CD4-positive, alpha-beta T cell treated with Interleukin-12 subunit alpha and Interleukin-12 subunit beta, for 1 hour (primary cell): Measurements from ENCODE around the gene EFNA3.
A peak's percentile ranks its signal among the peaks of the same experiment; 100 is the strongest.

Experiments used
- DNase-seq: peaks from one replicate; pipeline ENCODE4 v3.0.0-alpha.2; 2020

Gene EFNA3

GRCh38 chr1:155085504-155086127, 7.0 kb downstream of the EFNA3 start:
- peak; percentile 72 for DNase-seq

DNA sequence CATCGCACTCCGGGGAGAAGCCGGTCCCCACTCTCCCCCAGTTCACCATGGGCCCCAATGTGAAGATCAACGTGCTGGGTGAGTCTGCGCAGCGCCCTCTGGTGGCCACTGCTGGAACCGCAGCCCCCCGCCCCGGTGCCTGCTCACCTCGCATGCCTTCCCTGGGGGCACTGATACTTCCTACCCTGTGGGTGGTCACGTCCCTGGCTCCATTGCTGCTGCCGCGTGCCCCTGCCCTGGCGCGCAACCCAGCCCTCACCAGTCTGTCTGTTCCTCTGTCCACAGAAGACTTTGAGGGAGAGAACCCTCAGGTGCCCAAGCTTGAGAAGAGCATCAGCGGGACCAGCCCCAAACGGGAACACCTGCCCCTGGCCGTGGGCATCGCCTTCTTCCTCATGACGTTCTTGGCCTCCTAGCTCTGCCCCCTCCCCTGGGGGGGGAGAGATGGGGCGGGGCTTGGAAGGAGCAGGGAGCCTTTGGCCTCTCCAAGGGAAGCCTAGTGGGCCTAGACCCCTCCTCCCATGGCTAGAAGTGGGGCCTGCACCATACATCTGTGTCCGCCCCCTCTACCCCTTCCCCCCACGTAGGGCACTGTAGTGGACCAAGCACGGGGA, 7.6 kb downstream of the EFNA3 start:
- peak; percentile 83 for DNase-seq

DNA sequence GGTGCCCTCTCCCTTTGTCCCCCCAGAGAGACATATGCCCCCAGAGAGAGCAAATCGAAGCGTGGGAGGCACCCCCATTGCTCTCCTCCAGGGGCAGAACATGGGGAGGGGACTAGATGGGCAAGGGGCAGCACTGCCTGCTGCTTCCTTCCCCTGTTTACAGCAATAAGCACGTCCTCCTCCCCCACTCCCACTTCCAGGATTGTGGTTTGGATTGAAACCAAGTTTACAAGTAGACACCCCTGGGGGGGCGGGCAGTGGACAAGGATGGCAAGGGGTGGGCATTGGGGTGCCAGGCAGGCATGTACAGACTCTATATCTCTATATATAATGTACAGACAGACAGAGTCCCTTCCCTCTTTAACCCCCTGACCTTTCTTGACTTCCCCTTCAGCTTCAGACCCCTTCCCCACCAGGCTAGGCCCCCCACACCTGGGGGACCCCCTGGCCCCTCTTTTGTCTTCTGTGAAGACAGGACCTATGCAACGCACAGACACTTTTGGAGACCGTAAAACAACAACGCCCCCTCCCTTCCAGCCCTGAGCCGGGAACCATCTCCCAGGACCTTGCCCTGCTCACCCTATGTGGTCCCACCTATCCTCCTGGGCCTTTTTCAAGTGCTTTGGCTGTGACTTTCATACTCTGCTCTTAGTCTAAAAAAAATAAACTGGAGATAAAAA, 8.4 kb downstream of the EFNA3 start:
- no peak for DNase-seq

DNA sequence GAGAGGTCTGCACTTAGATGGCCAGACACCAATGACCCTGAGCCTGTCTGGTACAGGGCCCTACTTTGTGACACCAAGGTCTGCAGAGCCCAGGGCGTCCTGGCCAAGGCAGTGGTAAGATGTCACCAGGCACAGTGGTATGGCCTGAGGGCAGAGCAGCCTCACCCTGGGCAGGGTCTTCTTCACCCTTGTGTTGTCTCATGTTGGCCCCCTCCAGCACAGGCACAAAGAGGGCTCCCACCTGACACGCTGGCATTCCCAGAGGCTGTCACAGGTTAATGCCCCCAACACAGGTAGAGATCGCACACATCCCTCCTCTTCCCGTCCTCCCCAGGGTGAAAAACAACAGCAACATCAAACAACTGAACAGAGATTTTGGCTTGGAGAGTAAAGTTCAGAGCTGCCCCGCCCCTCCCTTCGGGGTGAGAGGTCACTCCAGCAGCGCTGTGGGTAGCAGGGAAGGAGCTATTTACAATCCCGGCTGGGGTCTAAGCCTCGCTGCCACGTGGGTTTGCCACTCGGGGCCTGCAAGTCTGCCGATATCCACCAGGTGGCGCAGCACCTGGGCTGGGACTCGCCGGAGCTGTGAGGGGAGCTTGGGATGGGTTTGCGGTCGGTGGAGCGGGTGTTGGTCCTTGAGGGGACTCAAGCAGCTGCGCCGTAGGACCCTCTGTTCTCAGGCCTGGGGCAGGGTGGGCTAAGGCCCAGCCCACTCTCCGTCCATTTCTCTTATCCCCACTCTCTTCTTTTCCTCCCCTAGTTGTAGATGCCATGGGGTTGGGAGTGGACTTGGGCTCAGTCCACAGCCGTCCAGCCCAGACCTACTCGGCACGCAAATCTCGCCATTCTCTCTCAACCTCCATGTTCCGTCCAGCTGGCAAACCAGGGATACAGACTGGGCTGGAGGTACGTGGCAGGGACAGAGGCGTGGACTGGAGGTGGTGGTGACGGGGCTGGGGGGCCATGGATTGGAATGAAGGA, 12.7 kb downstream of the EFNA3 start:
- DNase-seq = peak; percentile 82

GRCh38 chr1:155092131-155092530, 13.5 kb downstream of the EFNA3 start:
- no peak for DNase-seq

DNA sequence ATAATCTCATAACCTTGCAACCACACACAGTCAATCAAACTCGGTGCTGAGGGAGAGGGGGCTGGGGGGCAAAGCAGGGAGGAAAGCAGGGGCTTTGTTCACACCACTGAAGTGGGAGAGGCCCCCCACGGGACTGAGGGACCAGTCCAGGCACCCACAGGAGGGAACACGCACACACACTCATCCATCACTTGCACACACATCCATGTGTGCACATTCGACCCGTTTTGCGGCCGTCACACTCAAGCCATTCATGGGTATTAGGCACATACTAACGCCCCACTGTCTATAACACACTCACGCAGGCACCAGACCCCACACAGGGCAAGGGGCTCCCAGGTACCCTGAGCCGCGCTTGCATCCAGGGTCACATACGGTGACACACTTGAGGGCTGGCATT, 14.0 kb downstream of the EFNA3 start:
- no peak for DNase-seq

- peak; percentile 35 for DNase-seq
Observed at GRCh38 chr1:155093911-155094621, 15.4 kb downstream of the EFNA3 start.

GRCh38 chr1:155094622-155094948, 15.9 kb downstream of the EFNA3 start:
- DNase-seq = no peak

GRCh38 chr1:155099331-155099730, 20.7 kb downstream of the EFNA3 start:
- DNase-seq = no peak

GRCh38 chr1:155103325-155103724, 24.7 kb downstream of the EFNA3 start:
- no peak for DNase-seq

DNA sequence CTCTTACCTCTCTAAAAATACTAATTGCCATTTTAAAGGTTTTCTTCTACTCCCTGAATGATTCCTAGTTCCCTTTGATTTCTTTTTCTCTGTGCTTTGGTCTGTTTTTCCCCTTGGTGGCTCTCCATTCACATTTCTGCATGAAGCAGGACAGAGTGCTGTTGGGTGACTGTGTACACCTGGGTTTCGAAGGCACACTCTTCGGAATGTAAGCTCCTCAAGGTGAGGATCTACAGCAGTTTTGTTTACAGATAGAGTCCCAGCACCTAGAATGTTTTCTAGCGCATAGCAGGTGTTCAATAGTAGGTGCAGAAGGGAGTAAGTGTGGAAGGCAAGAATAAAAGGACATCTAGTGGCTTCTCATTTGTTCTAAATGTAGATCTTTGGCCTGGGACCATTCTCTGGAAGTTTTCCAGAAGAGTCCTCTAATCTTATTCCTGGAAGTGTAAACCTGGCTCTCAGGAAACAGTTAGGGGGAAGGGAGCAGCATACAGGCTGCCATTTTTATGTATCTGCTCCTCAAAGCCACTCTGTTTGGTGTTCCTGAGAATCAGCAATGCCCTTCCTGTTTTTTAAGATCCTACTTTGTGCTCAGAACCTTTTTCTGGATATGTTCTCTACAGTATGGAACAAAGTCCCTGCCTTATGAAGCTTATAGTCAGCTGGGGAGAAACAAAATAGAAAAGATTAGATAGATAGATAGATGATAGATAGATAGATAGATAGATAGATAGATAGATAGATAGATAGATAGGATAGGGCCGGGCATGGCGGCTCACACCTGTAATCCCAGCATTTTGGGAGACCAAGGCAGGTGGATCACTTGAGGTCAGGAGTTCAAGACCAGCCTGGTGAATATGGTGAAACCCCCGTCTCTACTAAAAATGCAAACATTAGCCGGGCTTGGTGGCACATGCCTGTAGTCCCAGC, 26.2 kb downstream of the EFNA3 start:
- no peak for DNase-seq

DNA sequence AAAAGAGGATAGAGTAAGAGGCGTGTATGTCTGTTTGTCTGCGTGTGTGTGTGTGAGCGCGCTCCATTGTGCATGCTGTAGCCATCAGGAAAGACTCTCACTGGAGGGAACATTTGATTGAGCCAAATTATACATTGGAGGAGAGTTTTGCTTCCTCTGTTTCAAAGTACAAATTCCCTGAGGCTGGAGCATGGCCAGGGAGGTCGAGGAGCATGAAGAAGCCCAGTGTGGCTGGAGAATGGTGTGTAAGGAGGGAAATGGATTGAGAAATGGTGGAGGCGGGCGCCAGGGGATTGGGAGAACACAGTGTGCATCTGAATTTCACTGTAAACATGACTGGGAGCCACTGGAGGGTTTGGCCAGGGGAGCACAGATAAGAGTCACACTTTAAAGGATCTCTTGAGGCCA, 27.0 kb downstream of the EFNA3 start:
- DNase-seq = no peak

DNA sequence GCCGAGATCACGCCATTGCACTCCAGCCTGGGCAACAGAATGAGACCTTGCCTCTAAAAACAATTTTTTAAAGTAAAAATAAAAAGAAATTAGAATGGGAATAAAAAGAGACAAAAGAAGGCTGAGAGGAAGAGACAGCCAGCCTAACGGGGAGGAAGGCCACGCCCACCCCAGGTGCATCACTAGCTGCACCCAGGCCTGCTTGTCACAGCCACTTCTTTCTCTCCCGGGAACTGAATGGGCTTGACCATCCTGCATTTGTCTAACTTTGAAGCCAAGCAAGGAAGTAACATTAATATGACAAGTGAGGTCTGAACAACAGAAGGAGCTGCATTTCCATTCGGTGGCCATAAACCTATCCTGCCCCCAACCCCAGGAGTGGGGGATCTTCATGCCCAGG, 28.2 kb downstream of the EFNA3 start:
- no peak for DNase-seq

DNA sequence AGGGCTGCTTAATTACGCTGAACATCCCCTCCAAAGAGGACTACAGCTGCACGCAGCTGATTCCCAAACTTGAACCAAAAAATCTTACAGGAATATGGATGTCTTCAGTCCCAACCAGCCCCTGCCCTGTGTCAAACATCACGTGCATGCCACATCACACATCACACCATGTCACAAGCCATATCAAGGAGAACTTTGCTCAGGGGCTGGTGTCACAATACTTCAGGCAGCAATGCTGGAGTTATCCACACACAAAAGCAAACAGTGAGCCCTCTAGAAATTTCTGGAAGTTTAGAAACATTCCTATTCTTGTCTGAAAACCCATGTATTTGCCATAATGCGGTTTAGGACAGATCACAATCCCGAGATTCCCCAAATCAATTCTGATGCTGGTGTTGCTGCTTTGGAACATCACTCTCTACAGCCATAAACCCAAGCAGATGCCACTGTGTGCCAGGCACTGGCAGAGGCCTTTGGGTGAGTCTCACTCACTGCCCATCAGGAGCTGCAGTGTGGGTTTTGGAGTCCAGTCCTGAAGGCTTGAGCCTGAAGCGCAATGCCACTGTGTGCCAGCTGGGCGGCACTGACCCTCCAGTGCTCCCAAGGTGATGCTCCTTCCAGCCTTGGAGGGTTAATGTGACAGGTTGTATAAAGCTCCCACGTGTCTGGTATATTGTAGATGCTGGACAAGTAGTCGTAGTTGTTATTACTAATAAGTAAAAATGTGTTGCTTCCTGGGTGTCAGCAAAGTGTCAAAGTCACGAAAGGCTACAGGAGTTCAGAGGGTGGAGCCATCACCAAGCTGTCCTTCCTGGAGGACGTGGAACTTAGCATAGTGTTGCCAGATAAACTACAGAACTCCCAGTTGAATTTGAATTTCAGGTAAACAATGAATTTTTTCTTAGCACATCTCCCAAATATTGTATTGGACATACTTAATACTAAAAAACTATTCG, 28.9 kb downstream of the EFNA3 start:
- no peak for DNase-seq

- DNase-seq = no peak
Observed at GRCh38 chr1:155108296-155108695, 29.7 kb downstream of the EFNA3 start.

GRCh38 chr1:155110381-155110780, 31.7 kb downstream of the EFNA3 start:
- DNase-seq = no peak

- DNase-seq = no peak
Observed at GRCh38 chr1:155110826-155111225, 32.2 kb downstream of the EFNA3 start.

DNA sequence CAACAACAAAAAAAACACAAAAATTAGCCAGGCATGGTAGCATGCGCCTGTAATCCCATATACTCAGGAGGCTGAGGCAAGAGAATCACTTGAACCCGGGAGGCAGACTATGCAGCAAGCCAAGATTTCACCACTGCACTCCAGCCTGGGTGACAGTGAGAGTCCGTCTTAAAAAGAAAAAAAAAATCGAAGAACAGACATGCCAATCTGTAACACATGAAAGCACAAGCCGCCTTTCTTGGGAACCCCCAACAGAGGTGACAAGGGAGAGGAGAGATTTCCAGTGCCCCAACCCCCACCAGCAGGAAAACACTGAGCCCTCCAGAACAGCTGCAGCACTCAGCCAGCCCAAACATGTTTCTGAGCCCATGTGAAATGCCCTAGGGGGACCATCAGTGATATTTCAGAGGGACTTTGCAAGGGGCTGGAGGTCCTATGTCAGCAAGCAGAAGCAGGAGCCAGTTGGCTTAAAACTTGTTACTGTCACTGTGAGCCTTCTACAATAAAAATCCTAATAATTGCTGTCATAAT, 34.9 kb downstream of the EFNA3 start:
- no peak for DNase-seq

- no peak for DNase-seq
Observed at GRCh38 chr1:155116113-155116764, 37.6 kb downstream of the EFNA3 start.

GRCh38 chr1:155117610-155118009, 39.0 kb downstream of the EFNA3 start:
- no peak for DNase-seq
